GM12875 (cell line): ENCODE data around the gene PGD.

Experiments
- H3K4me3 ChIP-seq: one replicate; pipeline ENCODE4 v1.5.1; 2011; ENCODE audit warnings: low read depth, low read length, control low read depth
- TF ChIP-seq, protein P1 (sequence below): IDR thresholded peaks from 2 replicates; pipeline ENCODE4 v1.5.1; 2011; ENCODE audit warnings: low read depth, mild to moderate bottlenecking, control low read depth, inconsistent platforms, low read length, moderate library complexity, borderline replicate concordance; ENCODE audit not compliant: insufficient read depth

PGD gene

DNA sequence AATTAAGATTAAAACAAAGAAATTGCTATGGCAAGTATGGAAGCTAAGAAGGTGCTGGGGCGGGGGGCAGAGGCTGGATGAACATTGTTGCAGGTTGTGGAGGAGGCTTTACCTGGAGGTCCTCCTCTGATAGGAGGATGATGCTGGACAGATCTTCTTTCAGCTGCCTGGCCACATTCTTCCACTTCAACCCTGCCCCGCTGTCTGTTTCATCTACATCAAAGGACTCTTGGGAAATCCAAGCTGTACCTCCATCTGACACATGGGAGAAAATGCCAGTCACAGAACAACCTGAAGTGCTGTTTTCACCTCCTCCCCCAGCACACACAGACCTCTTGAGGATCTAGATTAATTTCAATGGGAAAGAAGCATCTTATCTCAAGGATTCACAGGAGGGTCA, 68.2 kb downstream of the PGD start:
- TF ChIP-seq, protein P1, sequence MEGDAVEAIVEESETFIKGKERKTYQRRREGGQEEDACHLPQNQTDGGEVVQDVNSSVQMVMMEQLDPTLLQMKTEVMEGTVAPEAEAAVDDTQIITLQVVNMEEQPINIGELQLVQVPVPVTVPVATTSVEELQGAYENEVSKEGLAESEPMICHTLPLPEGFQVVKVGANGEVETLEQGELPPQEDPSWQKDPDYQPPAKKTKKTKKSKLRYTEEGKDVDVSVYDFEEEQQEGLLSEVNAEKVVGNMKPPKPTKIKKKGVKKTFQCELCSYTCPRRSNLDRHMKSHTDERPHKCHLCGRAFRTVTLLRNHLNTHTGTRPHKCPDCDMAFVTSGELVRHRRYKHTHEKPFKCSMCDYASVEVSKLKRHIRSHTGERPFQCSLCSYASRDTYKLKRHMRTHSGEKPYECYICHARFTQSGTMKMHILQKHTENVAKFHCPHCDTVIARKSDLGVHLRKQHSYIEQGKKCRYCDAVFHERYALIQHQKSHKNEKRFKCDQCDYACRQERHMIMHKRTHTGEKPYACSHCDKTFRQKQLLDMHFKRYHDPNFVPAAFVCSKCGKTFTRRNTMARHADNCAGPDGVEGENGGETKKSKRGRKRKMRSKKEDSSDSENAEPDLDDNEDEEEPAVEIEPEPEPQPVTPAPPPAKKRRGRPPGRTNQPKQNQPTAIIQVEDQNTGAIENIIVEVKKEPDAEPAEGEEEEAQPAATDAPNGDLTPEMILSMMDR = no peak

DNA sequence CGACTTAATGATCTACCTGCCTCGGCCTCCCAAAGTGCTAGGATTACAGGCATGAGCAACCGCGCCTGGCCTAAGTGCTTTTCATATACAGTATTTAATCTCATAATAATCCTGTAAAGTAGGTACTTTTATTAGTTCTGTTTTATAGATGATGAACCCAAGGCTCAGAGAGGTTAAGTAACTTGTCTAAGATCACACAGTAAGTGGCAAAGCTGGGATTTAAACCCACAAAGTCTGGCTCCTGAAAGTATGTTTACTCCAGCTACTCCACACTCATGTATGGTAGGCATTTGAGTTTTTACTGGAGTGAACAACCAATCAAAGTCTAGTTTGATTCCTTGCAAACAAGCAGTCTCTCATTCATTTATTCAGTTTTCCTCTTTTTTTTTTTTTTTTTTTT, 71.2 kb downstream of the PGD start:
- TF ChIP-seq, protein P1 = no peak
- H3K4me3 ChIP-seq = no peak overlapping the region

More for the DNA sequence above, 68.2 kb downstream of the PGD start:
- H3K4me3 ChIP-seq = no peak overlapping the region
